HG03469 (cell line): ENCODE measurements around the gene RCSD1.
A peak's percentile ranks its signal among the peaks of the same experiment; 100 is the strongest.

Experiments
- ATAC-seq: cut with Tn5 transposase; IDR thresholded peaks from one replicate; pipeline ENCODE4 v1.9.1; 2021; ENCODE audit warnings: mild to moderate bottlenecking, moderate library complexity, moderate number of reproducible peaks; ENCODE audit not compliant: unreplicated experiment

RCSD1 gene

DNA sequence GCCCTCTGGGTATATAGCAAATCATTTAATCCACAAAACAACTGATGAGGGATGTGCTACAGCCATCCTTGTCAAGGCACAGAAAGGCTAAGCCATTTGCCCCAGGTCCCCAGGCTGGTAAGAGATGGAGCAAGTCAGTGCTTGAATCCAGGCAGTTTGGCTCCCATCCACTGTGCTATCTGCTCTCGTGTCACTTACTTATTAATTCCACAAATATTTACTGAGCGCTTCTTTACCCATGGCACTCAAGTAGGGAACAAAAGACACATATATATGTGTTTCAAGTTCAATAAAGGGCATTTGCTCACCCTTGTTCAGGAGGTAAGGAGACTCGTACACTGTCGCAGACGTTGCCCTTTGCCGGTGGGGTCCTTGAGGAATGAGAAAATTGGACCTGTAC, 53.2 kb downstream of the RCSD1 start:
- ATAC-seq = no peak

DNA sequence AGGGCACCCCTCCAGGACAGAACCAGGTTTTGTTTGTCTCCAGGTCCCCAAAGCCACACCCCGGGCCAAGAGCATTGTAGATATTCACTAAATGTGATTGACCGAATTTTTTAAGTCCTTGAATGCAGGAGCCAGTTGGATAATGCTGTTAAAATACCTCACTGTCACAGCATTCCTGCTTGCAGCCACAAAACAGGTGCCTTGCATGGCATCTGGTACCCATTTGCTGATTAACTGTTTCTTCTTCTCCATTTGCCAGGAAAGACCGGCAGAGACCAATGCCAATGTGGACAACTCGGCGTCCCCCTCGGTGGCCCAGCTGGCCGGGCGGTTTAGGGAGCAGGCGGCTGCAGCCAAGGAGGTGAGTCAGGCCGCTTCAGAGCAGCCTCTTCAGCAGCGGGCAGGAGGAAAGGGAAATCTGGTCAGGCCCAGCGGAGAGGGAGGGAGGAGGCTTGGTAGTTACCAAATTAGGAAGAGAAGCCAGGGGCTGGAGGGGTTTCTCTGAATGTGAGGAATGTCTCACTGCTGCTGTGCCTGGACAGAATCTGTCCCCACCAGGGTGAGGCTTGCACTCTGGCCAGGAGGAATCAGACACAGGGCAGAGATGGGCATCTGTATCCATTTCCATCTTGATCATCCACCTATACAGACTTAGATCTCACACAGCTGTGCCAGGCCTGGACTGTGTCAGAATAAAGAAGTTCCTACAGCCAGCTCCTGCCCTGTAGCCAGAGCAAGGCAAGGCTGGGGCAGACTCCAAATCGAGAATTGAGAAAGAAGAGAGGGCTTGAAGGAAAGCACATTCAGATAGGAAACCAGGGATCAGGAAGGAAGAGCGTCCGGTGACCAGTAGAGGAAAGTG, 53.8 kb downstream of the RCSD1 start:
- no peak for ATAC-seq

DNA sequence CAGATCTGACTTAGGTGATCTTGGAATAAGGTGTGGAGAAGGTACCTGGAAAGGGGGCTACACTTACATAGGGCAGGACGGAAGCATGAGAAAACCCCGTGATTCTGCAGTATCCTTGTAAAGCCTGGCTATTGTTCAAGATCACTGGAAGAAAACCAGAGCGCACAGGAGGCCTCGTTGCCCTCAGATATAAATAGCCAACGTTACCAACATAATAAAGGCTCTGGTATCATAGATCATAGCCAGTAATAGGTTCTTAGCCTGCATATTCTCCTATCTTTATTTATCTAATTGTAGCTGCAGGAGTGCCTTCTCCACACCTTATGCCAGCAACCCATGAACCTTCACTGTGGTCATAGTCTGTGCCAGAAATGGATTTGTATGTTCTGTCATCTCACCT, 55.8 kb downstream of the RCSD1 start:
- no peak for ATAC-seq

DNA sequence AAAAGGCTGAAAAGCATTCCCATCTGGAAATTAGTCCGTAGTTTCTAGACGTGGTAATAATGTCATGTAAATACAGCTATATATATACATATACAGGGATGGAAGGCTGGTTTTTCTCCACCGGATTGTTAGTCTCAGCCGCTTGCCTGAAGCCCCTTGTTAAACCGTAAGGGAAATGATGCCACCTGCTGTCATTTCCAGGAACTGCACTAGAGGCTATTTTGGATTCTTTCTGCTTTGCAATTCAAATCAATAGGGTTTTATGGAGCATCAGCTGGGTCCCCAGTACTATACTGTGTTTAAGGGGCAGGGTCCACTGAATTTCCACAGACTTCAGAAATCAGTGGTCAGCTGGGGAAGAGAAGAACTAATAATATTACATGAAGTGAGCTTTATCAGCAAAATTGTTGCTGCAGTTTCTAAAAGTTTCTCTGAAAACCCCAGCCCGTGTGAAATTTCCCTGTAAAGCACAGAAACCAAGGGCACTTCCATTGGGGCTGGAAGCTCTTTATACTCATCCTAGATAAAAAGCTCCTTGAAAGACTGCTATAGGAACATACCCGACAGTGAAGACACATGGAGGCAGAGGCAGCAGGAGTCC, 58.0 kb downstream of the RCSD1 start:
- no peak for ATAC-seq

DNA sequence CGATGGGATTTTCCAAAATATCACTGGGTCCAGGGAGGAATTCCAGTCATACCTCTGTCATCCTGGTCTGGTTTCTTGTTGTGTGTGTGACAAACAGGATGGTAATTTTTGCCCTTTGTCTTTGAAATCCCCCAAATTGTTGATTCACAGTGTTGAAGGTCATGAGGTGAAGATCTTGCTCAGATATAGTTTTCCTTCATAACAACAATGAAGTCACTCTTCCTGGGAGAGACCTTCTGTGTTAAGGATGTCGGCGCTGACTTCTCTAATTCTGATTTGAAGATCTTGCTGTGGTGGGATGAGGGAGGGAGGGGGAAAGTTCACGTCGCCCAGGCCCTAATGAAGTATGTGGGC, 59.5 kb downstream of the RCSD1 start:
- ATAC-seq = no peak

DNA sequence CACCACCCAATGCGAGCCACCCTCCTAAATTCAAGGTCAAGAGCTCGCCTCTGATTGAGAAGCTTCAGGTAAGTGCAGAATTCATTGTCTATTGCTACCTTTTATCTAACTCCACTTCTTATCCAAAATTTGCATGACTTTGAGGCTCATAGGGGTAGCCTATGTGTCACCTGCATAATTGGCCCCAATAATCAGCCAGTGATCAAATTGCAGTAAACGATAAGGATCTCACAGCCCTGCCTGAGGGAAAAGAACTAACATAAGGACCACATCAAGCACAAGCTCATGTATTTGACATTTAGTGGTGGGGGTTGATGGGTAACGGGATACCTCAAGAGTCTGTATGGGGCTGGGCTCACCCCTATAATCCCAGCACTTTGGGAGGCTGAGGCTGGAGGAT, 60.0 kb downstream of the RCSD1 start:
- ATAC-seq = no peak

DNA sequence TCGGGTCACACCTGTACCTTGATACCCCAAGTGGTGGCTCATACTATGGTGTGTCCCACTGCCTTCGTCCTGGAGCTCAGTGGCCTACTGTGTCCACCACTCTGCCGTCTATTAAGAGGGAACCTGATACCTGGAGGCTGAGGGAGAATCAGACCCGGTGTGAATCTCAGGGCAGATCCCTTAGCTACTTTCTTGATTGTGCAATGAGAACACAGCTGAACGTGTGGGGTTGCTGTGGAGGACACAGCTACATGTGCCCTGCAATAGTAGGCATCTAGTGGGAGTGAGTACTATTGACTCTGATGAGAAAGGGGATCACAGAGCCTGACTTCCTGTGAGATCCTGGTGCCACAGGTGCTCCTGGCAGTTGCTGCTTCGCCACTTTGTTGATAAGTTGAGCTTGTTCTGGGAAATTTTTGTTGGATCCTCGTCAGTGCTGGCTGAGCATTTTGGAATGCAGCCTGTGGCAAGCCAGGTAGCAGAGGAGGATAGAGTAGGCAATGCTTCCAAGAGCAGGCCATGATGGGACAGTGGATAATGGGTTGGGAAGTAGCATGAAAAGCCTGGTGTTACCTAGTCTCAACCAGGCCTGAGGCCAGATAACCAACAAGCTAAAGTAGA, 63.5 kb downstream of the RCSD1 start:
- no peak for ATAC-seq

DNA sequence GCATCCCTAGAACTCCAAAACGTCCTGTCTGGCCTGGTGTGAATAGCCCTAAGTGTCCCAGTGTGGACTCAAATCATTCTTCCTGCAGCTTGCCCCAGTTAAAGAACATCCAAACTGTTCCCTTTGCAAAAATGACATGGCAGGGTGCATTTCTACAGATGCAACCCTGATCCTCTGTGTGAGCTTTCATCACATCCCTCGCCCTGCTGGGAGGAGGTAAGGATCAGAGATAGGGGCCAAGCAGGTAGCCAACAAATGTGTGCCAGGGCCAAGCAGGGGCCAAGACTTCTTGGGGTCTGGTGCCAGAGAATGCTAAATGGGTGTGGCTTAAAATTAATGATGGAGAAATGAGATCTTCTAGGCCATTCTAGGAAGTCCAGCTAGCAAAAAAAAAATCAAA, 64.7 kb downstream of the RCSD1 start:
- ATAC-seq = no peak

DNA sequence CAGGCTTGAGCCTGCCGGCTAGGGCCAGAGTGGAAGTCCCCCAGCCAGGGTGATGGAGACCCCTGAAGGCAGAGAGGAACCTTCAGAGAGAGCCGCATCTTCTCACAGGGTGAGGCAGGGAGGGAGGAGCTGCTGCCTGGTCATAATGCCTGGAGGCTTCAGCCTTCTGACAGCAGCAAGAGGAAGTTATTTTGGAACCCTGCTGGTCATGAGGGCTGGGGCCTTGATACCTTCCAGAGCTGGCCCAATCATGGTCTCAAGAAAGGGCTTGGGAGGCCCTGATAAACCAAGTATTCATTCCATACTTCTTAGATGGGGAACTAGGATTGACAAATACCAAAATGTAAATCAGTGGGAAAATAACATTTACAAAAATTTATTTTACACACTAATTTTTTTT, 65.1 kb downstream of the RCSD1 start:
- ATAC-seq = no peak

DNA sequence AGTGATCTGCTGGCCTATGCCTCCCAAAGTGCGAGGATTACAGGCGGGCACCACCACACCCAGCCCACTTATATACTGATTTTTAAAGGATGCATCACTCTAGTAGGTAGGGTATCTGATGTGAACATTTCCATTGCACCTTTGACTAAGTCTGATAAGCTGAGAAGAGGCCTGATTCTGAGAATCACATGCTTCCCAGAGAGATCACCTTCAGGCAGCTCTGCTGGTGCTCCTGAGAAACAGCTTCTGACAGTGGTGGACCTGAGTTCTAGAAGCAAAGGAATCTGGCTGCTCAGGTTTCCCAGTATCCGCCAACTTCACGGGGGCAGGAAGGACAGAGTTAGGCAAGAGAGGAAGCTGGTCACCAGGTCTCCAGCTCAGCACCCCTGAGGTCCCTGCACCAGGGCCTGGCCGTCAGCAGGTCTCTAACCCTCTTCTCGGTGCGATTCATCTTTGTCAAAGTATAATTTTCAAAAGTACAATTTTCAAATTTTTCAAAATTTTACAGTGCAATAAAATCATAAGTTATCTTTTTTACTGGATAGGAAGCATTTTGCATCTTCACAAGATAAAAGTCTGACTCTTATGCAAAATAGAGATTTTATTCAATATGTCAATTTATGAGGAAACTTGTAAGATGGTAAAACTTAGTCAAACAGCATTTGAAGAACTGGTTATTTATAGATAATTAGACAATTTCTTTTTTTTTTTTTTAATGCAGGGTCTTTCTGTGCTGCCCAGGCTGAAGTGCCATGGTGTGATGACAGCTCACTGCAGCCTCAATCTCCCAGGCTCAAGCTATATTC, 65.9 kb downstream of the RCSD1 start:
- no peak for ATAC-seq

DNA sequence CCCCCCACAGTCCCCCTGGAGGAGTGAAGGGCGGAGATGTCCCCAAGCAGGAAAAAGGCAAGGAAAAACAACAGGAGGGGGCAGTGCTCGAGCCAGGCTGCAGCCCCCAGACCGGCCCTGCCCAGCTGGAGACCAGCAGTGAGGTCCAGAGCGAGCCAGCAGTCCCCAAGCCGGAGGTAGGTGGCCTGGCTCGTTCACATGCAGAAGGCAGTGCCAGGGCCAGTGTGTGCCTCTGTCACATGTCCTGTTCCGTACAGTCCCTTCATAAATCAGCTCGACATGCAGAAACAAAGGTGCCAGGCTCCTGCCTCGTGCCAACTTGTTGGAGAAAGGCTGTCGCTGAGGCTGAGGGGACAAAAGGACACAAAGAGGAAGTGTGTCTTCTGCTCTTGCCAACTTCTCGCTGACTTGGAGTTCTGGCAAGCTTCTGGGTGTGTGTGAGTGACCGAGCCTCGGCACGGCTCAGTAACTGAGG, 67.7 kb downstream of the RCSD1 start:
- no peak for ATAC-seq

DNA sequence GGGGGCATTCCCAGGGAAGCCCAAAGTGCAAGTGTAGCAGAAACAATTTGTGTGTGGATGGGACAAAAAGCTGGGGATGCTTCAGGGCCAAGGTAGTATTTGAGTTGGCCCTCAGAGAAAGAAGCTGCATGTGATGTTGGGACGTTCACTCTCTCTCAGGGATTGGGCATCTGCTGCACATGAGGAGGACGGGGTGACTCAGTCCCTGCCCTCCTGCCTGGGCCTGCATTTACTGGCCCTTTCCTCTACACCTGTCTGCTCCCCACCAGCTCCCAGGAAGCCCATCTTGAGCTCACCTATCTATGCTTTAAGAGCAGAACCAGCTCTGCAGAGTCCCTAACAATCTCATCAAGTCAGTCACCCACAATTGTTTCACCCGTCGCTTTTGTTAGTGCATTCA, 68.3 kb downstream of the RCSD1 start:
- ATAC-seq = no peak

DNA sequence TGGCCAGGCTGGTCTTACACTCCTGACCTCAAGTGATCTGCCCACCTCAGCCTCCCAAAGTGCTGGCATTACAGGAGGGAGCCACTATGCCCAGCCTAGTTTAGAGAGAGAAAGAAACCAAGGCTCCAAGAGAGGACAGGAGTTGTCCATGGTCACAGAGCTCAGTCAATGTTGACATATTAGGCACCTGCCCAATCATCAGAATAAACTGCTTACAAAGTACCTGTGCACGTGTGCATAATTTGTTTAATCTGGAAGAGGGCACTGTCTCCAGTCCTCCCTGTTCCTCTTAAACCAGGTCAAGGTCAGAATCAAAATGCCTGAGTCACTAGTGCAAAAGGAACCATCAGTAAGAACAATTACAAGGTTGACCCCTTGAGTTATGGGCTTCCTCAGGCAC, 71.5 kb downstream of the RCSD1 start:
- no peak for ATAC-seq

DNA sequence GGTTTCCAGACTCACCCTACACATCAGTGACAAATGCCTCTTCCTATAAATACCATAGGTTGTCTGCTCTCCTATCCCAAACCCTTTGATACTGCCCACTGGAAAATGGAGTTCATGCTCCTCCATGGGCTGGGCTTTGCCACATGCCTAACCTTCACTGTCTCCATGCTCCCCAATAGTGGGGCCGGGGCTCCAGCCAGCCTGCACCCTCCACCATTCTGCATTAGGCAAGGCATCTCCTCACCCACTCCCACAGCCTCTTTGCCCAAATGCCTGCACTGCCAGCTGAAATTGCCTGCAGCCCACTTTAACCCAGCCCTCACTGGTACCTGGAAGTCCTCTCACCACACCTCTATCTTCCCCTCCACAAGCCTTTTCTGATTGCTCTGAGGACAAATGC, 73.5 kb downstream of the RCSD1 start:
- no peak for ATAC-seq

DNA sequence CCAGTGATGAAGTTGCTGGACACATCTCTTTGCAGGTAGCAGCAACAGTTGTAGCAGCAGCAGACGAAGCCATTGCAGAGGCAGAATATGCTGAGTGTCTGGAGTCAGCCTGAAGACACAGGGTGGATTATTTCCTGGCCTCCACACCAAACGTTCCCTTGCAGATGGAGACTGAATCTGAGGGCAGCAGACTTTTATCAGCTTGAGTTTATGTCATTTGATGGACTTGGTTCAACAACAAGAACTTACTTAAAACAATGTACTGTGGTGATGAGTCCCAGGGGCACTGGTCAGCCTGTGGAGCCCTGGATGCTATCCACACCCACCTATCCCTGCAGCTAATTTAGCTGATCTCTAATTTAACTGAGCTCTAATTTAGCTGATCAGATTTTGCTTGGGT, 74.7 kb downstream of the RCSD1 start:
- ATAC-seq = no peak

DNA sequence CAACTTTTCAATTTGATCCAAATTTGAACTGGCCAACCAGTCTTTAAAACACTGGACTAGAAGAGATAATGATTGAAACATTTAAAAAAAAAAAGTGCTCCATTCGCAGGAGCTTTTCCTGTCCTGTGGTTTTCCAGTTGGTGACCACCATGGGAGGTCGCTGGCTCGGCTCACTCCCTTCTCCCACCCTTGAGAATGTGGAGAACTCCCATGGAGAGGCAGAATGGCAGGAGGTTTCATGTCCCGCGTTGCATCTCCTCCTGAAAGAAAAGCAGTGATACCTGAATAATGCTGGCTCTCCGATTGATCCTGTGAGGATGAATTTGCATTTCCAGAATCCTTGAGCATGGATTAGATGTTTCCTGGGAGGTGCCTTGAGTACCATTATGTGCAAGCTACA, 75.2 kb downstream of the RCSD1 start:
- no peak for ATAC-seq

DNA sequence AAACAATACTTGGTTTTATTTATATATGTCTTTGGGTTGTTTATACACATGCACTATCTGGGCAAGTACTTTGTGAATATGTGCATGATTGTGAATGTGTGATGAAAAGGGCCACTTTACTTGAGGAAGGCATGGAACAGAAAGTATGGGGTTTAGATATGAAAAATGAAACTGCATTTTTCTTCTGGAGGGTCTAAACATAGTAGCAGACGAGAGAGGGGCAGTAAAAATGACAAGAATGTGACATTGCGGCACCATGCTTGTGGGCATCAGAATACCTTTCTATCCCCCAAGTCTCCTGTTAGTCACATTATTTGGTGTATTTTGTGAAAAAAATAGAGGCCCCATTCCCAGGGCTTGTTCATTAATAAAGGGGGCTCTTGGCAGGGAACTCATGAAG, 76.3 kb downstream of the RCSD1 start:
- ATAC-seq = no peak

DNA sequence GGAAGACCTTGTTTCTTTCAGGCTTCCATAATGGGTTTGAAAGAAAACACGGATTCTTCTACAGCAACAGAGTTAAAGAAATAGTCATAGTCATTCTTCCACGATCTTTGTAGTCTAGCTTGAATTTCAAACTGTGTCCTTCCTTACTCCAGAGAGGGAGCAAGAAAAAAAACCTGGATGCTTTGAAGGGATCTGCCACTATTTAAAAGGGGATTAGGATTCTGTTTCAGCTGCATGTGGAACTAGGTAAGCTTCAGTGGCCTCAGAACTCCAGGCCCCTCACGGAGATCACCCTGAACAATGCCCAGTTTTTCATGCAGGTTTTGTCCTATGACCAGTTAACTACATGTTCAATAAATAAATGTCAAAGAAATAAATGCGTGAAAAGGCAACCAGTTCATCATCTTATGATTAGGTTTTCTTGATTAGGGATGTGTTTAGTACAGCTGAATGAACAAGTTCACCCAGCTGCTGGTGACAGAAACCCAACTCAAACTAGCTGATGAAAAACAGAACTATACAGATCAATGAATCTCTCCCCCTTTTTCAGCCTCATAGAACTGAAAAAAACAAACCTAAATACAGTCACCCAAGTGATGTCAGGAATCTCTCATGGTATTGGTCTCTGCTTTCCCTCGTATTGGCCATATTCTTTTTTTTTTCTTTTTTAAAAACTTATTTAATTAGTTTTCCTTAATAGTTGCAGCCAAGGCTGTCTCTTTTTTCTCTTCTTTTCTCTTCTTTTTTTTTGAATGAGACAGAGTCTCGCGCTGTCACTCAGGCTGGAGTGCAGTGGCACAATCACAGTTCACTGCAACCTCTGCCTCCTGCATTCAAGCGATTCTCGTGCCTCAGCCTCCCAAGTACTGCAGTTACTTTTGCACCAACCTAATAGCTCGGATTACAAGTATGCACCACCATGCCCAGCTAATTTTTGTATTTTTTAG, 77.2 kb downstream of the RCSD1 start:
- peak; percentile 35 for ATAC-seq

DNA sequence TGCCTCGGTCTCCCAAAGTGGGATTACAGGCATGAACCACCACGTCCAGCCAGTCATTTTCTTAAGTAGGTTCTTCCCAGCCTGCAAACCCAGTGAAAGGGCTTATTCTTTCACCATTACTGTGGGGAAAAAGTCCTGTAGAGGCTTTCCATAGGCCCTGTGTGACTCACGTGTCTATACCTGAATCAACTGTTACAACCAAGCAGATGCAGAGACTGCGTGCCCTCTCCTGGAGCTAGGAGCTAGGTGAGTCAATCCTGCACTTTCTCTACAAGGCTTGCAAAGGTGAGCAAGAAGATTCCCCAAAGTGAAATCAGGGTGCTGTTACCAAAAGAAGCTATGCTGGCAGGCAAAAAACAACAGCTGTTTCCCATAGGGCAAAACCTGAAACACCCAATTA, 77.9 kb downstream of the RCSD1 start:
- no peak for ATAC-seq

DNA sequence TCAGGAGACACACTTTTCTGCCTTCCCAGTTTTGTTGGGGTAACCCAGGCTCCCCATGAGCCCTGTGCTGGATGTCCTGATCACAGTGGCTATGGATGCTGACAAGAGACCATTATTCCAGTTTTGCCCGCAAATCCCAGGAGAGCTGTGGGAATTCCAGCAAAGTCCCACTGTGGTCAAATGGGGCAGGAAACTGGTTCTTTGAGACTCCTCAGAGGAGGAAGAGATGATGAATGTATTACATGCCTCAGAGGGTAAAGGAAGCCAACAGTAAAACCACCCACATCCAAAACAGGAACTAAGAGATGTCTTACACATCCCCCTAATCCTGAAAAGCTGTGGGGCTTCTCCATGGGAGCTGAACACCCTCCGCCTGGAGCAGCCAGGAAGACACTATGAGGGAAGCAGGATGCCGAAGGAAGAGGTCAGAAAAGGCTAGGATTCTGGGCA, 78.9 kb downstream of the RCSD1 start:
- no peak for ATAC-seq
